GM18520 (cell line): ENCODE results near the gene FNBP1L.

ENCODE experiments used
- ATAC-seq: cut with Tn5 transposase; IDR thresholded peaks from one replicate; pipeline ENCODE4 v1.9.1; 2021; ENCODE audit not compliant: unreplicated experiment

The FNBP1L gene

DNA sequence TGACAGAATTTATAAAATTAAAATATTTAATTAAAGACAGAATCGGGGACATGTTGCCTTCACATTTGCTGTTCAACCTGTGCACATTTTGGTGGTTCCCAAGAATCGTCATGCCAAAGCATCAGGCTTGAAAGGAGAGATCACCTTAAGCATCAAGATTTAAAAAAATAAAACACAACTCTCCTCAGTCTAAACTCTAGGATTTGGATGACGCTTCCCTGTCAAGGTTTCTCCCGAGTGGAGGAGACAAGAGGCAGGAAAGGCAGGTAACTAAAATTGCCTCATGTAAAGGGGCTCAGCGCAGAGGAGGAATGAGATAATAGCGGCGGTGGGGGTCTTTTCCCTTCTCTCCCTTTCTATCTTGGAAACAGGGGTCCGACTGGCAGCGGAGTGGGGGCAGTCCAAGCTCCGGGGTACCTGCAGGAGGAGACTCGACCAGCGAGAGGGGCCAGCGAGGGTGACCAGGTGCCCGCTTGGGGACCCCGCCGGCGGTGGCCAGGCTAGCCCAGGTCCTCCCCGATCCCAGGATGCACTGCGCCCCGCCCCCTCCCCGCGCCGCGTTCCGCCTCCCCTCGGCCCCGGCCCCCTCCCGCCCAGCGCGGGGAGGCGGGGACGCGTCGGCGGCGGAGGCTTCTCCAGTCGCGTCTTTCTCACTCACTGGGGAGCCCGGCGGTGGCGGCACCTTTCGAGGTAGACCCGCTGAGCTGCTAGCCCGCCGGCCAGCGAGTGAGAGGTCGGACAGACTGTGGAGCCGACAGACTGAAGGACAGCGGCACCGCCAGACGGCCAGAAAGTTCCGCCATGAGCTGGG, at the start of gene FNBP1L:
Gene FNBP1L (plus strand): TSS at position 638 of the 811 bp plus-strand sequence. CDS start 164 bp downstream, at position 802.
- no peak for ATAC-seq

DNA sequence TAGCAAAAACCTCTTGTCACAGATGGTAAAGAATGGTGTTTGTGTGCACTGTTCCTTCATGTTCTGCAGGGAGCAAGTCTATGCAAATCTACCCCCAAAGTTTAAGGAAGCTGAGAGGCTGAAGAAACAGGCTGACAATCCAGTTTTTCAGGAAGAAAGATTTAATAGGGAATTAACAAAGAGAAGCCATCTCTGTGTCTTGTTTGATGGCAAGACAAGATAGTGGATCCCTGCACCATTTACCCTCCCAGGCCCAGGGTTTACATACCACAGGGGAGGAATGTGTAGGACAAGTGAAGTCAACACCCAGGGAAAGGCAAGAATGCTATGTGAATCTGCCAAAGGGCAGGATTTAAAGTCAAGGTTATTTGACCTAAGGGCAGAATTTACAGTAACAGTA, 48.1 kb upstream of the FNBP1L start:
- no peak for ATAC-seq

DNA sequence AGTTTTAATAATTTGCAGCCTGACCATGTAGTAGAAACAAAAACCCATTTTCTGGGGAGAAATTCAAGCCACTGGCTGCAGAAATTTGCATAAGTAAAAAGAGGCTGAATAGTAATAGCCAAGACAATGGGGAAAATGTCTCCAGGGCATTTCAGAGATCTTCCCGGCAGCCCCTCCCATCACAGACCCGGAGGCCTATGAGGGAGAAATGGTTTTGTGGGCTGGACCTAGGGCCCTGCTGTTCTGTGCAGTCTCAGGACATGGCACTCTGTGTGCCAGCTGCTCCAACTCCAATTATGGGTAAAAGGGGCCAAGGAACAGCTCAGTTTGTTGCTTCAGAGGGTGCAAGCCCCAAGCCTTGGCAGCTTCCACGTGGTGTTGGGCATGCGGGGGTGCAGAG, 39.7 kb upstream of the FNBP1L start:
- no peak for ATAC-seq

DNA sequence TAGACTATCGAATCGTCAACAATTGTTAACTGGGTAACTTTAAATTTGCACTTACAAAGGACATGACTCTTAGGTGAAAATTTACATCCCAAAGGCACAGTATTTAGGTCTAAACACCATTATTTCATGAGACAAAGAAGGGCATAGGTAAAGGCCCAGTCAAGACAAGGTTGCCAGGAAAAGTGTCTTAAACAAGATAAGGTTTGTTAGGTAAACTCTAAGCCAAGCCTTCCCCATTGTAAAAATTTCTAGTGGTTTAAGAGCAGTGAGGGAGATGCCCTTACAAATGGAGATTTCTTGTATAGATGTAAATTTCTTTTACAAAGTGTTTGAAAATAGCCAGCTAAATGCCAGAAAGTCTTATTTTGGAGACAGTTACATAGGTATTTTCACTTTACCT, 36.9 kb upstream of the FNBP1L start:
- no peak for ATAC-seq

DNA sequence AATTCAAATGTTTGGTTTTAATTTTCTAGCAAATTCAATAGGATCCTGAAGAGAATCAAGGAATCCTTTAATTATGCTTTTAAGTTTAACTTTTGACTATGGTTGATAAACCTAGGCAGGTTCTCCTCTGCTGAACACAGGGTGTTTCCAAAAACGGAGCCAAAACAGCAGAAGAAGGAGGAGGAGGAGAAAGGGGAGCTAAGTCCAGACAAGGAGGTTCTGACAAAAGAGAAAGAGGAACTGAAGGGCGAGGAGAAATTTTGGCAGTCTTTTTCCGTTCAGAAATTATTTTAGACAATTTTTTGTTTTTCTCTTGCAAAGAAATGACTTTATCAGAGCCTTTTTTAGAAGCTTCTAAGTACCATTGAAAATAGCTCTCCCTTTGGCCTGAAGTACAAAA, 33.2 kb upstream of the FNBP1L start:
- no peak for ATAC-seq

DNA sequence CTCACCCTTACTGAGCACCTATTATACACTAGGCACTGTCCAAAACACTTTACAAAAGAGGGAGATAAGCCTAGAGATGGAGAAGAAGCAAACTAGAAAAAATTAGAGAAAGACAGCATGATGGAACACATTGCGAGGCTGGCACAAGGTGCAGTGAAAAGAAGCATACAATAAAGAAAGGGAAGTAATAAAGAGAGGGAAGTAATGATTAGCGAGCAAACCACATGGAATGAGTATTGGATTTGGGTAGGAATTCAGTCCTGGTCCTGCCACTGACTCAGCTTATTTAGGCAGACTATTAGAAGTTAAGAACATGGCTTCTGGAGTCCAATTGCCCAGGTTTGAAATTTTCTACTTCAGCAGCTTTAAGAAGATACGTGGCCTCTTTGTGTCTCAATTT, 32.6 kb upstream of the FNBP1L start:
- ATAC-seq = no peak

DNA sequence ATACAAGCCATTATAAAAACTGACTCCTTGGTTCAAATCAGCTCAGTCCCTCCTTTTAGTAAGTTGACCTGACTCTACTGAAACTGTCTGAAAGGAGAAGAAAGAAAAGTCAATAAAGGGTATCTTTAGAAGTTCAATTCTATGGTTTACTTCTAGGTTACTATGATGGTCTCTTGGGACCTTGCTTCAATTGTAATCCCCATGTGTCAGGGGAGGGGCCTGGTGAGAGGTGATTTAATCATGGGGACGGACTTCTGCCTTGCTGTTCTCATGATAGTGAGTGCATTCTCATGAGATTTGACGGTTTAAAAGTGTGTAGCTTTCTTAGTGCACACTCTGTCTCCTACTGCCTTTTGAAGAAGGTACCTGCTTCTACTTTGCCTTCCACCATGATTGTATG, 31.7 kb upstream of the FNBP1L start:
- no peak for ATAC-seq

DNA sequence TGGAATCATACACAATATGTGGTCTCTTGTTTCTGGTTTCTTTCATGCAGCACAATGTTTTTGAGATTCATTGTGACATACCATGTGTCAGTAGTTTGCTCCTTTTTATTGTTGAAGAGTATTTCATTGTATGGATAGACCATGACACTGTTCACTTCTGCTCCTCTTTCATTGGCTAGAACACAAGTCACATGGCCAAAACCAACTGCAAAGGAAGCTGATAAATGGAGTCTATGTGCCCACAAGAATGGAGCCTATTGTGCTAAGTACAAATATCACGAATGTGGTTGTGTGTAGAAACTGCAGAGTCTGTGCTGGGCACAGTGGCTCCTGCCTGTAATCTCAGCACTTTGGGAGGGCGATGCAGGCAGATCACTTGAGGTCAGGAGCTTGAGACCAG, 28.6 kb upstream of the FNBP1L start:
- no peak for ATAC-seq

DNA sequence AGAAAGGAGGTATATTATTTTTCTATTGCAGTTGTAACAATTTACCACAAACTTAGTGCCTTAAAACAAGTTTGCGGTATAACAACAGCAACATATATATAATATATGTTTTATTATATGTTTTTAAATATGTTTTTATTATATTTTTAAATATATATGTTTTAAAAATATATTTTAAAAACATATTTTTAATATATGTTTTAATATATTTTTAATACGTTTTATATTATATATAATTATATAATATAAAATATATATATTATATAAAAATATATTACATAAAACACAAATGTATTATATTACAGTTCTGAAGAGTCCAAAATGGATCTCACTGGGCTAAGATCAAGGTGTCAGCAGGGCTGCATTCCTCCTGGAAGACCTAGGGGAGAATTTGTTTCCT, 27.5 kb upstream of the FNBP1L start:
- ATAC-seq = no peak

DNA sequence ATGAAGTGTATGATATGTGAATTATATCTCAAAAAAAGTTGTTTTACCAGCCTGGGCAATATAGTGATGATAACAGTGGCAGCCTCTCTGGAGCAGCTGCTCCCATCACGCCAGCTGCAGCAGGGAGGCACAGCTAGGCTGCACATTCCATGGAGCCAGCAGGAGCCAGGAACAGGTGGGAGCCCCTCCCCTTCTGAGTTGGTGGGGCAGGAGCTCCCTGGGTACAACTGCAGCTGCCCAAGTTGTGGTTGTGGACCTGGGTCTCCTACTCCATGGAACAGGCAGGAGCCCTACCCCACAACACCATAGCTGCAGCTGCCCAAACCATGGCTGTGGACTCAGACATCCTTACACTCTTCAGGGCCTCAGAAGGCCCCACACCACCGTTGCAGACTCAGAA, 21.7 kb upstream of the FNBP1L start:
- ATAC-seq = no peak

DNA sequence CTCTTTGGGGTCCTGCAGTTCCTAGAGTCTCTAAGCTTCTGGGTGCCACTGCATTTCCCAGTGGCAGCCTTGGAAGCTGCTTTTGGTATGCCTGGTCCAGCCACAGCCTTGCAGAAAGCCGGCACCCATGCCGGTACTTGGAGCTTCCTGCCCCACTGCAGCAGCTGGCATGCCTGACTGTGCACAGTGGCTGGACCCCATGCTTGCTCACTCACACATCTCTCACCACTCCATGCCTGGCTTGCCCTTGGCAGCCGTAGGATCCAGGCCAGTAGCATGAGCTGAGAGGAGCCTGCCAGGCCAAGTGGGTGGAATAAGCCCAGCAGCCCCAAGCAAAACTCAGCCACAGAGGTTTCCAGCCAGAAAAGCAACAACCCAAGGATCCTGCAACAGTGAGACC, 20.3 kb upstream of the FNBP1L start:
- ATAC-seq = no peak

DNA sequence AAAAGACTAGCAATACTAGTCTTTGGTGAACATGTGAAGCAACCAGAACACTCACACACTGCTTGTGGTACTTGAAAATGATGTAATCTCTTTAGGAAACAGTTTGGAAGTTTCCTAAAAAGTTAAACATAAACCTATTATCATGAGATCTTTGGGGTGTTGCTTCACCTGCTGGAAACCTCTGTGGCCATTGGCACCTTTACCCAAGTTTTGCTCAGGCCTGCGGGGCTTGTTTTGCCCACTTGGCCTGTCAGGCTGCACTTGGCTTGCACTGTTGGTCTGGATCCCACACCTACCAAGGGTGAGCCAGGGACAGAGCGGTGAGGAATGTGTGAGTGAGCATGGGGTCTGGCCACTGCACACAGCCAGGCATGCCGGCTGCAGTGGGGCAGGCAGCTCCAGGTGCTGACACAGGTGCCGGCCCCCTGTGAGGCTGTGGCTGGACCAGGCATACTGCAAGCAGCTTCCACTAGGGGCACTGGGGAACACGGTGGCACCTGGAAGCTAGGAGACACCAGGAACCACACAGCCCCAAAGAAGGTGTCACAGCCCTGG, 14.4 kb upstream of the FNBP1L start:
- no peak for ATAC-seq

DNA sequence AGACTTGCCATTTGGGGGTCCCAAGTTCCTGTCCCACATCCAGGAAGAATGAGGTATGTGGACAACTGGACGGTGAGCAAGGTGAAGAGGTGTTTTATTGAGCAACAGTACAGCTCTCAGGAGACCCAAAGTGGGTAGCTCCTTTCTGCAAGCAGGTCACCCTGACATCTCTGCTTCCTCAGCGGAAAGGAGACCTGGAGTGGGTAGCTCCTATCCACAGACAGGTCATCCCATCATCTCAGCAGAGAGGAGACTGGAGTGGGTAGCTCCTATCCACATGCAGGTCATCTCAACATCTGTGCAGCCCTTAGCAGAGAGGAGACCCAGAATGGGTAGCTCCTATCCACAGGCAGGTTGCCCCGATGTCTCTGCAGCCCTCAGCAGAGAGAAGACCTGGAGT, 13.8 kb upstream of the FNBP1L start:
- ATAC-seq = no peak

DNA sequence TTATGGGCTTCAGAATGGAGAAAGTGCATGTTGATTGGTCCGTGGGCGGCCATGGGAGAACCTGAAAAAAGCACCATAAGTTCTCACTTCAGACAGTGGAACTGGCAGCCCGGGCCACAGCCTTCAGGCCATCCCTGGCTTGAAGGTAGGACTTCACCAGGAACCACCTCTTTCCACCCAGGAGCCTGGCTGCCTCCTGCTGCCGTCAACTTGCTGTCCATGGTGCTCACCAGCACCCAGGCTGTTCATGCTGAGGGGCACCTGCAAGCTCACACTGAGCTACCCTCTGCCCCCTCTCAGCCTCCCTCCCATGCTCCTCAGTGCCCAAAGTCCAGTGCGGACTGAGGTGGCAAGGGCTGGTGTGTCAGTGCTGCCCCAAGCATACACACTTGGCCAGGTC, 12.9 kb upstream of the FNBP1L start:
- ATAC-seq = no peak

DNA sequence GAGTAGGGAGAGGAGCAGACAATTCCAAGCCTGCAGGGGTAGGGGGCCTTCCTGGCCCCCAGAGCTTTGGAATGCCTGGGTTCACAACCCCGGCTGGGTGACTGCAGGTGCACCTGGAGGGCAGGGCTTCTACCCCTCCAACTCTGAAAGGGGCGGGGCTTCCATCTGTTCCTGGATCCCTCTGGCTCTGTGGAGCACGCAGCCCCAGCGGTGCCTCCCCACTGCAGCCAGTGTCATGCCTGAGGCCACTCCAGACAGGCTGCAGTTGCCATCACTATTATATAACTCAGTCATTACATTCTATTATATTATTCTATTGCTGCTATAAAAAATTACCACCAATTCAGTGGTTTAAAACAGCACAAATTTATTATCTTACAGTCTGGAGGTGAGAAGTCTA, 12.5 kb upstream of the FNBP1L start:
- no peak for ATAC-seq

DNA sequence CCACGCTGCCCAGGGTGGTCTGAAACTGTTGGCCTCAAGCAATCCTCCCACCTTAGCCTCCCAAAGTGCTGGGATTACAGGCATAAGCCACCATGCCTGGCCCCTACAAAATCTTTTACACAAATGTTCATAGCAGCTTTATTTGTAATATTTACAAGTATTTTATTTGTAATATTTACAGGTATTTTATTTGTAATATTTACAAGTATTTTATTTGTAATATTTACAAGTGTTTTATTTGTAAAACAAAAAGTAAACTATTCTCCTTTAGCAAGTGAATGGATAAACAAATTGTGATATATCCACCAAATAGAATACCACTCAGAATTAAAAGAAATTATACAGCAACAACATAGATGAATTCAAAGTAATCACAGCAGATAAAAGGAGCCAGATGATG, 11.4 kb upstream of the FNBP1L start:
- no peak for ATAC-seq

DNA sequence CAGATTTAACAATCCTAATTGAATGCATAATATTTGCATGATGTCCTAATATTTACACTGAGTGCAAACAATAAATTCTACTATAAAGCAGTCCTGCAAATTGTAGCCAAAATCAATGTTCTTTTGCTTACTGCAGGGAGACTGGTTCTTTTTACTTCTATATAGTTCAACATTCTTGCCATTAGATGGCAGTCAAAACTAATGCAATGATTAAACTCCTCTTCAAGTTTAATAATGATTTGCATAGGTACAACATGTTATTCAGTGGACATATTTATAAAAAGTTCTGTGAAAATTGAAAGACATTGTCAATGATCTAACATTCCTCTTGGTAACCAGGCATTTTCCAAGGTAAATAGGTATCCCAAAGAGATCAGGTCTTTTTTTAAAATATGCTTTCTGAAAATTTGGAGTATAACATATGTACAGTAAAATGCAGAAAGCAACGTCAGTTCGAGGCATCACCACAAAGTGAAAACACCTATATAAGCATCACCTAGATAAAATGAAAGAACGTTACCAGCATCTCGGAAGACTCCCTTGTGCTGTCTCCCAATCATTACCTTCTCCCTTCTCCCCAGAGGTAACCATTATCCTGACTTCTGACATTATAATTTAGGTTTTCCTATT, 9.8 kb upstream of the FNBP1L start:
- no peak for ATAC-seq

DNA sequence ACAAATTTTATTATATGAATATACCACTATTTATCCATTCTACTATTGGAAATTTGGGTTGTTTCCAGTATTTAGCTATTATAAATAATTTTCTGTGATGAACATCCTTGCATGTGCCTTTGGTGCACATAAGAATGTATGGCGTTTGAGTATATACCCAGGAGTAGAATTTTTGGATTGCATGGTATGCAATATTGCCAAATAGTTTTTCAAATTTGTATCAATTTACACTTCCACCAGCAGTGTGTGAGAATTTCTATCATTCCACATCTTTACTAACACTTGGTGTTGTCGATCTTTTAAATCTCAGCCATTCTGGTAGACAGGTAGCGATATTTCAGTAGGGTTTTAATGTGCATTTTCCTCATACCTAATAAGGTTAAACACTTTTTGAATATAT, 9.2 kb upstream of the FNBP1L start:
- ATAC-seq = no peak

DNA sequence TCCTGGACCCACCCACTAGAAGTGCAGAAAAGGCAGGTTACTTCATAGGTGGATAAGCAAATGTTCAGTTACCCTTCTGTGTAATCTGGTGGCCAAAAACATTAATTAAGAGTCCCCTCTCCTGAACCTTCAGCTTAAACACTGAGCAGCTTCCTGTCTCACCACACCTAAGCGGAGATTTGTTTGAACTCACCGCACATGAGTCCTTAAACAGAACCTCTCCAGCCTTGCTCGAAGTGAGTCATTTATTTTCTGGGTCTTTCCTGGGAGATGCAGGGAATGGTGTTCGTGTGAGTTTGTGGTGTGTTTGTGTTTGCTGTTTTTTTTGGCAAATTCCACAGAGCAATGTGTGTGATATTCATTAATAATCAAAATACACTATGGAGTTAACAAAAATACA, 7.6 kb upstream of the FNBP1L start:
- ATAC-seq = no peak

DNA sequence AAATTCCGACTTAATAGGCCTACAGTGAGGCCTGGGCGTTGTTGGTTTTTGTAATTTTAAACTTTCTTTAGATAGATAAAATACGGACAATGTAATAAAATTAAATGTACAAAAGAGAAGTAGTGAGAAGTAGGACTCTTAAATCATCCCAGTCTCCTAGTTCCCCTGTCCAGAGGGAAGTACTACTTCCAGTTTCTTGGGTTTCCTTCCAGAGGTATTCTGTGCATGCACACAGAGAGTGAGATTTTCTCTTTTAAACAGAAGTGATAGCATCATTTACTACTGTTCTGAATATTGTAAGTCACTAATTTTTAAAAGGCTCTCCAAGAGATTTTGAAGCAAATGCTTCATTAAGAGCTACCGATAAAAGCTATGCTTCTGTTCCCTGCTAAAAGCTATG, 7.2 kb upstream of the FNBP1L start:
- no peak for ATAC-seq

DNA sequence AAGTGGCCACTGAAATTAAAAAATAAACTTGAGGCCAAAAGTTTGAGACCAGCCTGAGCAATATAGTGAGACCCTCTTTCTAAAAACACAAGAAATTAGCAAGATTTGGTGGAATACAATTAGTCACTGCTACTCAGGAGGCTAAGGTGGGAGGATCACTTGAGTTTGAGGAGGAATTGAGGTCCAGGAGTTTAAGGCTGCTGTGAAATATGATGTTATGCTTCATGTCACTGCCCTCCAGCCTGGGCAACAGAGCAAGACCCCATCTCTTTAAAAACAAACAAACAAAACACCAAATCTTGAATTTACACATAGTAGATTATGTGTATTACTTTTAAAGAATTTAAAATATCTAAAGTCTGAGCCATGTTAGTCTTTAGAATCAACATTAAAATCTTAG, 6.3 kb upstream of the FNBP1L start:
- no peak for ATAC-seq

DNA sequence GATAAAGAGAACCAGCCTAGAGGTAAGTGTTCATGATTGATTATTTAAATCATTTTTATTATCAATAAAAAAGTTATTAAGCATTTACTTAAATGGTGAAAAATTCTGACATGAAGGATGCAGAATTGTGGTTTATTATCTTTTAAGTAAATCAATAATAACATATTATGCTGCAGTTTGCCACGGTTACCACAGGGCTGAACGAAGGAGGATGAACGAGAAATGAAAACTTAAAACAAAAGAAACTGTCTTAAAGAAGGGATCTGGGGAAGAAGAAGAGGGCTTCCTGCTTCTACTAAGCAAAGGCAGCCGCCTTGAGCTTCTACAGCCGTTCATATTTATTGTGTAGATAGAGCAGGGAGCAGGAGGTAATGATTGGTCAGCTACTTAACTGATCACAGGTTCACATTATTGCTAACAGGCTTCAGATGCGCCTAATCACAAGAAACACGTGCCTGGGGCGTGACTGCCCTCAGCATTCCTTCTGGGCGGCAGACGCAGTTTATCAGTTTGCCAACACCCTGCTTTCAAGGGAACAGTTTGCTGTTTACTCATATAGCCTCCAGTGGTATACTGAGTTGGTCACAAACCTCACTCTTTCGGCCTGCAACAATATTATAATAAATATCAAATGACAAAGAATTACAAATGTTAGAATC, 5.8 kb upstream of the FNBP1L start:
- ATAC-seq = no peak
